ENCODE results near the gene UBE2D1. TPM values are rescaled to one million over a fixed set of nuclear protein-coding genes. Genes with fewer than 3 reads are reported as not detected.
A peak's percentile ranks its signal among the peaks of the same experiment; 100 is the strongest.

UBE2D1 gene
- total and polyA plus RNA-seq, 2 of the 13 experiments (the other 11 are each of a cell fraction or from before 2014, with no cell fraction given) = 6.2 to 13.8 TPM

DNA sequence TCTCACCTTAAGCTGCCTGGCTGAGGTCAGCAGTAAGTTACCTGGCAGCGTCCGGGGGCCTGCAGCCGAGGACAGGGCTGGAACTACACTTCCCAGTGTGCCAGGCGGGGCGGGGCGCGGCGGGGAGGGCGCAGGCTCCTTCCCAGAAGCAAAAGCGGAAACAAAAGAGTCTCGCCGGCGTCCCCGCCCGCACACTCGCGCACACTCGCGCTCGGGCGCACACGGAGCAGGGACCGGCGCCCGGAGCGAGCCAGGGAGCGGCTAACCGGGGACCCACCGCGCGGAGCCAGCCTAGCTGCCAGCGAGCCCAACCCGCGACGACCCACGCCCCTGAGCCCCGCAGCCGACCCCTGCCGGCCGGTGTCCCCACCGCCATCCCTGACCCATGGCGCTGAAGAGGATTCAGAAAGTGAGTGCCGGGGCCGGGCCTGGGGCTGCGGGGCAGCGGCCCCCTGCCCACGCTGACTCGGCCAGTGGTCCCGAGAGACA lies at the start of gene UBE2D1 (continued):
- TF ChIP-seq, protein P1, sequence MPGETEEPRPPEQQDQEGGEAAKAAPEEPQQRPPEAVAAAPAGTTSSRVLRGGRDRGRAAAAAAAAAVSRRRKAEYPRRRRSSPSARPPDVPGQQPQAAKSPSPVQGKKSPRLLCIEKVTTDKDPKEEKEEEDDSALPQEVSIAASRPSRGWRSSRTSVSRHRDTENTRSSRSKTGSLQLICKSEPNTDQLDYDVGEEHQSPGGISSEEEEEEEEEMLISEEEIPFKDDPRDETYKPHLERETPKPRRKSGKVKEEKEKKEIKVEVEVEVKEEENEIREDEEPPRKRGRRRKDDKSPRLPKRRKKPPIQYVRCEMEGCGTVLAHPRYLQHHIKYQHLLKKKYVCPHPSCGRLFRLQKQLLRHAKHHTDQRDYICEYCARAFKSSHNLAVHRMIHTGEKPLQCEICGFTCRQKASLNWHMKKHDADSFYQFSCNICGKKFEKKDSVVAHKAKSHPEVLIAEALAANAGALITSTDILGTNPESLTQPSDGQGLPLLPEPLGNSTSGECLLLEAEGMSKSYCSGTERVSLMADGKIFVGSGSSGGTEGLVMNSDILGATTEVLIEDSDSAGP (CRISPR knock-in tag; IDR thresholded peaks at IDR 0.05; ENCODE audit: borderline replicate concordance) = peak; percentile 71; the same call in 1 of the 2 replicates
- TF ChIP-seq KAT7 (CRISPR knock-in tag; IDR thresholded peaks at IDR 0.05; ENCODE audit: borderline replicate concordance) (peak; percentile 71; the same call in 1 of the 2 replicates), ZBTB7B (CRISPR knock-in tag; IDR thresholded peaks at IDR 0.05) (no peak), DR1 (CRISPR knock-in tag; IDR thresholded peaks at IDR 0.05) (peak; percentile 71; the same call in 1 of the 2 replicates), ZBTB7A (CRISPR knock-in tag; IDR thresholded peaks at IDR 0.05) (no peak), SIN3A (IDR thresholded peaks at IDR 0.05; ENCODE audit: borderline replicate concordance, low read depth, low read length) (peak; percentile 67; the same call in 1 of the 2 replicates), REPIN1 (CRISPR knock-in tag; IDR thresholded peaks at IDR 0.05; ENCODE audit: borderline replicate concordance, low read depth) (0 out of 2 replicates have a peak, but pooled peaks have one; percentile 57), JARID2 (CRISPR knock-in tag; IDR thresholded peaks at IDR 0.05; ENCODE audit: insufficient replicate concordance) (no peak), ZSCAN12 (CRISPR knock-in tag; IDR thresholded peaks at IDR 0.05) (peak; percentile 79), KLF15 (CRISPR knock-in tag; IDR thresholded peaks at IDR 0.05; ENCODE audit: borderline replicate concordance) (no peak), JUNB (CRISPR knock-in tag; IDR thresholded peaks at IDR 0.05; ENCODE audit: borderline replicate concordance) (no peak), NKX3-1 (CRISPR knock-in tag; IDR thresholded peaks at IDR 0.05) (peak; percentile 85), ATM (IDR thresholded peaks at IDR 0.05; ENCODE audit: borderline replicate concordance) (no peak), FOSL1 (CRISPR knock-in tag; IDR thresholded peaks at IDR 0.05; ENCODE audit: borderline replicate concordance) (0 out of 2 replicates have a peak, but pooled peaks have one; percentile 23), ZBTB20 (CRISPR knock-in tag; IDR thresholded peaks at IDR 0.05; ENCODE audit: borderline replicate concordance, low read depth) (no peak), HES4 (CRISPR knock-in tag; IDR thresholded peaks at IDR 0.05; ENCODE audit: borderline replicate concordance) (0 out of 2 replicates have a peak, but pooled peaks have one; percentile 57), ZNF75D (CRISPR knock-in tag; IDR thresholded peaks at IDR 0.05; ENCODE audit: borderline replicate concordance) (no peak), SAFB2 (CRISPR knock-in tag; IDR thresholded peaks at IDR 0.05; ENCODE audit: borderline replicate concordance, low read depth) (peak; percentile 80; the same call in 1 of the 2 replicates), ARHGAP35 (CRISPR knock-in tag; IDR thresholded peaks at IDR 0.05; ENCODE audit: borderline replicate concordance) (peak; percentile 66; the same call in 1 of the 2 replicates), SSRP1 (CRISPR knock-in tag; IDR thresholded peaks at IDR 0.05) (no peak), ZNF713 (CRISPR knock-in tag; IDR thresholded peaks at IDR 0.05) (no peak)
- TF ChIP-seq, protein P2, sequence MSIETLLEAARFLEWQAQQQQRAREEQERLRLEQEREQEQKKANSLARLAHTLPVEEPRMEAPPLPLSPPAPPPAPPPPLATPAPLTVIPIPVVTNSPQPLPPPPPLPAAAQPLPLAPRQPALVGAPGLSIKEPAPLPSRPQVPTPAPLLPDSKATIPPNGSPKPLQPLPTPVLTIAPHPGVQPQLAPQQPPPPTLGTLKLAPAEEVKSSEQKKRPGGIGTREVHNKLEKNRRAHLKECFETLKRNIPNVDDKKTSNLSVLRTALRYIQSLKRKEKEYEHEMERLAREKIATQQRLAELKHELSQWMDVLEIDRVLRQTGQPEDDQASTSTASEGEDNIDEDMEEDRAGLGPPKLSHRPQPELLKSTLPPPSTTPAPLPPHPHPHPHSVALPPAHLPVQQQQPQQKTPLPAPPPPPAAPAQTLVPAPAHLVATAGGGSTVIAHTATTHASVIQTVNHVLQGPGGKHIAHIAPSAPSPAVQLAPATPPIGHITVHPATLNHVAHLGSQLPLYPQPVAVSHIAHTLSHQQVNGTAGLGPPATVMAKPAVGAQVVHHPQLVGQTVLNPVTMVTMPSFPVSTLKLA (IDR thresholded peaks at IDR 0.05) = no peak
- TF ChIP-seq, protein P3, sequence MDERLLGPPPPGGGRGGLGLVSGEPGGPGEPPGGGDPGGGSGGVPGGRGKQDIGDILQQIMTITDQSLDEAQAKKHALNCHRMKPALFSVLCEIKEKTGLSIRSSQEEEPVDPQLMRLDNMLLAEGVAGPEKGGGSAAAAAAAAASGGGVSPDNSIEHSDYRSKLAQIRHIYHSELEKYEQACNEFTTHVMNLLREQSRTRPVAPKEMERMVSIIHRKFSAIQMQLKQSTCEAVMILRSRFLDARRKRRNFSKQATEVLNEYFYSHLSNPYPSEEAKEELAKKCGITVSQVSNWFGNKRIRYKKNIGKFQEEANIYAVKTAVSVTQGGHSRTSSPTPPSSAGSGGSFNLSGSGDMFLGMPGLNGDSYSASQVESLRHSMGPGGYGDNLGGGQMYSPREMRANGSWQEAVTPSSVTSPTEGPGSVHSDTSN (CRISPR knock-in tag; IDR thresholded peaks at IDR 0.05) = no peak
- TF ChIP-seq, protein P4, sequence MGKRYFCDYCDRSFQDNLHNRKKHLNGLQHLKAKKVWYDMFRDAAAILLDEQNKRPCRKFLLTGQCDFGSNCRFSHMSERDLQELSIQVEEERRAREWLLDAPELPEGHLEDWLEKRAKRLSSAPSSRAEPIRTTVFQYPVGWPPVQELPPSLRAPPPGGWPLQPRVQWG (CRISPR knock-in tag; IDR thresholded peaks at IDR 0.05; ENCODE audit: borderline replicate concordance, low read depth) = no peak
- TF ChIP-seq, protein P5, sequence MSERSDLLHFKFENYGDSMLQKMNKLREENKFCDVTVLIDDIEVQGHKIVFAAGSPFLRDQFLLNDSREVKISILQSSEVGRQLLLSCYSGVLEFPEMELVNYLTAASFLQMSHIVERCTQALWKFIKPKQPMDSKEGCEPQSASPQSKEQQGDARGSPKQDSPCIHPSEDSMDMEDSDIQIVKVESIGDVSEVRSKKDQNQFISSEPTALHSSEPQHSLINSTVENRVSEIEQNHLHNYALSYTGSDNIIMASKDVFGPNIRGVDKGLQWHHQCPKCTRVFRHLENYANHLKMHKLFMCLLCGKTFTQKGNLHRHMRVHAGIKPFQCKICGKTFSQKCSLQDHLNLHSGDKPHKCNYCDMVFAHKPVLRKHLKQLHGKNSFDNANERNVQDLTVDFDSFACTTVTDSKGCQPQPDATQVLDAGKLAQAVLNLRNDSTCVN (CRISPR knock-in tag; IDR thresholded peaks at IDR 0.05; ENCODE audit: borderline replicate concordance) = 0 out of 2 replicates have a peak, but pooled peaks have one; percentile 22

Data from HepG2 (cell line).